RWPE1 (cell line): ENCODE data around the gene AP1G2.

Source experiments
- CTCF ChIA-PET: fragments of 350-600 bp; sonication (Branson Sonifier 250); formaldehyde crosslinking; extraction: SDS; loops from one replicate; lab custom pipeline; 2021; lab: Yijun Ruan, JAX
- POLR2A ChIA-PET: fragments of 400-600 bp; formaldehyde crosslinking; extraction: SDS; loops from one replicate; lab custom pipeline; 2020; ENCODE audit warnings: antibody characterized with exemption; ENCODE audit not compliant: low non-redundant PET; lab: Yijun Ruan, JAX
- DNase-seq: peaks from one replicate; pipeline ENCODE4 v3.0.0; 2012; ENCODE audit warnings: low spot score
- H3K27ac ChIP-seq: fragments of 450-650 bp; 2 replicates; pipeline ENCODE4 v1.5.1; 2017
- CTCF ChIP-seq: fragments of 450-650 bp; conservative IDR thresholded peaks from 2 replicates; pipeline ENCODE4 v1.5.1; 2017; ENCODE audit warnings: low read depth, mild to moderate bottlenecking

AP1G2 gene

GRCh38 chr14:23570806-23571483 is 3.4 kb upstream of the AP1G2 start:
- DNase-seq = no peak
- POLR2A ChIA-PET = no interaction called here

GRCh38 chr14:23569443-23570151 is 2.0 kb upstream of the AP1G2 start:
- DNase-seq = no peak
- TF ChIP-seq CTCF = no peak
- H3K27ac ChIP-seq = peak overlapping the region; percentile 52
- ChIA-PET CTCF (interaction anchor here (1.1 to 1.2 kb wide), 2 partner anchors 10 to 91 kb away, joined by 3 to 4 read pairs; no protein-coding TSS in a partner anchor), POLR2A (no interaction called here)

More at GRCh38 chr14:23570806-23571483, 3.4 kb upstream of the AP1G2 start:
- TF ChIP-seq CTCF = no peak
- H3K27ac ChIP-seq = no peak overlapping the region
- CTCF ChIA-PET = interaction anchor here (0.6 to 0.7 kb wide), 3 partner anchors 10 to 1140 kb away, joined by 3 to 4 read pairs (median 4); no protein-coding TSS in a partner anchor

- ChIA-PET CTCF (interaction anchor here (1.1 to 1.2 kb wide), 2 partner anchors 9 to 90 kb away, joined by 3 to 4 read pairs; no protein-coding TSS in a partner anchor), POLR2A (no interaction called here)
- DNase-seq = no peak
- peak overlapping the region; percentile 80 for H3K27ac ChIP-seq
- no peak for TF ChIP-seq CTCF
These were observed 1.2 kb upstream of the AP1G2 start for GRCh38 chr14:23568600-23569331.

GRCh38 chr14:23568021-23568599 is 519 bp upstream of the AP1G2 start:
- H3K27ac ChIP-seq = peak overlapping the region; percentile 80
- DNase-seq = no peak
- ChIA-PET CTCF (interaction anchor here (0.7 to 1.2 kb wide), 4 partner anchors 8 to 523 kb away, joined by 3 to 4 read pairs (median 3); no protein-coding TSS in a partner anchor), POLR2A (no interaction called here)
- no peak for TF ChIP-seq CTCF

GRCh38 chr14:23566778-23567185 is 809 bp downstream of the AP1G2 start:
- DNase-seq = no peak
- H3K27ac ChIP-seq = peak overlapping the region; percentile 80
- CTCF ChIA-PET = interaction anchor here (0.6 to 0.9 kb wide), 3 partner anchors 10 to 844 kb away, joined by 3 to 7 read pairs (median 3); no protein-coding TSS in a partner anchor
- no peak for TF ChIP-seq CTCF
- POLR2A ChIA-PET = interaction anchor here (1.2 kb wide), 1 partner anchor 10 kb away, joined by 3 read pairs; no protein-coding TSS in a partner anchor
